Endothelial cell of umbilical vein (primary cell): ENCODE results near the gene FAM20A. TPM values are rescaled to one million over a fixed set of nuclear protein-coding genes. Genes with fewer than 3 reads are reported as not detected.

Experiments used
- BruUV-seq: library from RNA; stranded (reverse); fragments of 400-500 nt; replicated peaks from 2 replicates; lab custom pipeline; 2021; lab: Mats Ljungman, UMichigan
- CTCF ChIA-PET: fragments of 300-600, 350-600 bp; sonication (Branson Sonifier 250); formaldehyde crosslinking; loops from one replicate; lab custom pipeline; 2021; ENCODE audit warnings: antibody characterized with exemption, inconsistent platforms; lab: Charles Lee
- POLR2A ChIA-PET: fragments of 300-600, 350-600 bp; sonication (Branson Sonifier 250); formaldehyde crosslinking; loops from one replicate; lab custom pipeline; 2021; ENCODE audit warnings: antibody characterized with exemption, inconsistent platforms; lab: Charles Lee
- DNase-seq: peaks from one replicate; pipeline ENCODE4 v3.0.0-alpha.2; 2011; ENCODE audit warnings: low read depth, low spot score
- FAIRE-seq: peaks from 2 replicates; lab custom pipeline; 2011; peaks lifted over from hg19 to GRCh38; lab: Jason Lieb, UNC
- H2AFZ ChIP-seq: 2 replicates; pipeline ENCODE4 v1.6.0; 2012; ENCODE audit warnings: low read depth, low read length, control low read depth, inconsistent platforms
- H3K27ac ChIP-seq: 2 replicates; pipeline ENCODE4 v1.5.1; 2011; ENCODE audit warnings: low read depth, mild to moderate bottlenecking, control low read depth, low read length, moderate library complexity; ENCODE audit not compliant: insufficient read depth
- H3K27me3 ChIP-seq, 2 experiments: 2 replicates each; pipeline versions ENCODE4 v1.6.0 to v1.6.1; 2011; ENCODE audit warnings: low read length in 2 of 2, mixed read lengths in 1 of 2; ENCODE audit not compliant: control insufficient read depth in 2 of 2, insufficient read depth in 2 of 2
- H3K36me3 ChIP-seq, 2 experiments: 2 replicates in 1 of 2; 3 replicates in 1 of 2; pipeline ENCODE4 v1.5.1; 2011; ENCODE audit warnings: low read length in 2 of 2, mild to moderate bottlenecking in 1 of 2, moderate library complexity in 1 of 2; ENCODE audit not compliant: control insufficient read depth in 2 of 2, insufficient read depth in 2 of 2; ENCODE audit errors: extremely low read depth in 1 of 2
- H3K4me1 ChIP-seq: 3 replicates; pipeline ENCODE4 v1.5.1; 2011; ENCODE audit warnings: mild to moderate bottlenecking, low read length; ENCODE audit not compliant: control insufficient read depth, insufficient read depth; ENCODE audit errors: extremely low read depth
- H3K4me2 ChIP-seq: 2 replicates; pipeline ENCODE4 v1.6.1; 2011; ENCODE audit warnings: low read length, control low read depth, mixed read lengths; ENCODE audit not compliant: insufficient read depth
- H3K4me3 ChIP-seq, 3 experiments: fragments of 200-600 bp in 1 of 3; sonication (generic), shearing (Covaris generic) in 1 of 3; replicated peaks in 1 of 3; 2 replicates each; pipeline ENCODE4 v1.5.1; 2011 to 2016; ENCODE audit warnings: control low read depth in 3 of 3, low read length in 3 of 3, mild to moderate bottlenecking in 2 of 3, inconsistent platforms in 1 of 3, low read depth in 1 of 3, moderate library complexity in 1 of 3; ENCODE audit not compliant: insufficient read depth in 1 of 3
- H3K79me2 ChIP-seq: 2 replicates; pipeline ENCODE4 v1.6.0; 2012; ENCODE audit warnings: low read length, inconsistent platforms; ENCODE audit not compliant: control insufficient read depth, insufficient read depth
- H3K9ac ChIP-seq: replicated peaks from 2 replicates; pipeline ENCODE3; 2011; ENCODE audit warnings: low read length, control low read depth; ENCODE audit not compliant: insufficient read depth; ENCODE audit errors: extremely low read depth
- H3K9me1 ChIP-seq: replicated peaks from 3 replicates; pipeline ENCODE4 v1.6.0; 2011; ENCODE audit warnings: mild to moderate bottlenecking, low read length; ENCODE audit not compliant: control insufficient read depth, insufficient read depth; ENCODE audit errors: extremely low read depth
- H3K9me3 ChIP-seq: replicated peaks from 2 replicates; pipeline ENCODE4 v1.5.1; 2012; ENCODE audit warnings: low read length, inconsistent platforms; ENCODE audit not compliant: control insufficient read depth, insufficient read depth
- H4K20me1 ChIP-seq: replicated peaks from 2 replicates; pipeline ENCODE3; 2011; ENCODE audit warnings: mild to moderate bottlenecking, low read length; ENCODE audit not compliant: control insufficient read depth, insufficient read depth; ENCODE audit errors: extremely low read depth
- CTCF ChIP-seq, 2 donors: IDR thresholded peaks; 1 replicate in 1 of 2; 2 replicates in 1 of 2; pipeline ENCODE4 v1.5.1; 2011; ENCODE audit warnings: low read length in 2 of 2, mild to moderate bottlenecking in 2 of 2, moderate library complexity in 2 of 2, control low read depth in 1 of 2, inconsistent platforms in 1 of 2, low read depth in 1 of 2; ENCODE audit not compliant: insufficient read depth in 1 of 2; ENCODE audit errors: extremely low read depth in 1 of 2
- EZH2 ChIP-seq: IDR thresholded peaks from 2 replicates; pipeline ENCODE4 v1.6.1; 2012; ENCODE audit warnings: borderline replicate concordance, low read depth, mild to moderate bottlenecking, moderate library complexity, low read length, inconsistent platforms; ENCODE audit not compliant: severe bottlenecking
- FOS ChIP-seq: IDR thresholded peaks from 2 replicates; pipeline ENCODE4 v1.6.1; 2011; ENCODE audit warnings: mild to moderate bottlenecking, low read length, moderate library complexity, borderline replicate concordance; ENCODE audit not compliant: insufficient read depth
- GATA2 ChIP-seq: IDR thresholded peaks from 2 replicates; pipeline ENCODE4 v1.7.0; 2011; ENCODE audit warnings: low read depth, mild to moderate bottlenecking, moderate library complexity, mixed read lengths, low read length; ENCODE audit not compliant: insufficient read length, insufficient read depth
- JUN ChIP-seq: IDR thresholded peaks from 2 replicates; pipeline ENCODE4 v1.6.1; 2011; ENCODE audit warnings: borderline replicate concordance, low read depth; ENCODE audit not compliant: insufficient read length, insufficient read depth
- MAX ChIP-seq: IDR thresholded peaks from 2 replicates; pipeline ENCODE4 v1.6.1; 2011; ENCODE audit not compliant: insufficient read depth, insufficient read length
- MYC ChIP-seq: IDR thresholded peaks from one replicate; pipeline ENCODE4 v1.6.1; 2011; ENCODE audit warnings: mild to moderate bottlenecking, low read depth, low read length
- POLR2A ChIP-seq: IDR thresholded peaks from 2 replicates; pipeline ENCODE4 v1.6.1; 2012; ENCODE audit warnings: low read depth, mild to moderate bottlenecking, control low read depth, low read length
- POLR2AphosphoS5 ChIP-seq: IDR thresholded peaks from 2 replicates; pipeline ENCODE4 v1.6.1; 2012; ENCODE audit warnings: low read depth, mild to moderate bottlenecking, control low read depth, low read length, moderate library complexity; ENCODE audit not compliant: insufficient read depth
- dilution Hi-C: fragments of 300-500 bp; cut with MboI; formaldehyde crosslinking; loops from one replicate; pipeline ENCODE4 v1.15.0; 2019; ENCODE audit warnings: low sequenced_read_pairs; ENCODE audit not compliant: extremely low pct_ligation_motif_present
- intact Hi-C: fragments of 100-400 bp; cut with micrococcal nuclease; formaldehyde crosslinking; loops from one replicate; pipeline ENCODE4 v1.10.0; 2022
- polyA plus RNA-seq, 4 experiments: library from polyadenylated mRNA; depleted of rRNA in 3 of 4; stranded (reverse) in 3 of 4; unstranded in 1 of 4; fragments of >200 nt; gene quantifications; 2 replicates each; pipeline versions ENCODE4 v1.2.1 to v1.2.3, GENCODE V29; 2011 to 2012; ENCODE audit warnings: missing spikeins in 1 of 4
- total RNA-seq: library from RNA; stranded (reverse); gene quantifications from 2 replicates; pipeline ENCODE4 v1.2.3, GENCODE V29; 2021

Gene FAM20A
- total and polyA plus RNA-seq, 2 donors (not counting 3 experiments of a cell fraction or from before 2014, with no cell fraction given): not detected

DNA sequence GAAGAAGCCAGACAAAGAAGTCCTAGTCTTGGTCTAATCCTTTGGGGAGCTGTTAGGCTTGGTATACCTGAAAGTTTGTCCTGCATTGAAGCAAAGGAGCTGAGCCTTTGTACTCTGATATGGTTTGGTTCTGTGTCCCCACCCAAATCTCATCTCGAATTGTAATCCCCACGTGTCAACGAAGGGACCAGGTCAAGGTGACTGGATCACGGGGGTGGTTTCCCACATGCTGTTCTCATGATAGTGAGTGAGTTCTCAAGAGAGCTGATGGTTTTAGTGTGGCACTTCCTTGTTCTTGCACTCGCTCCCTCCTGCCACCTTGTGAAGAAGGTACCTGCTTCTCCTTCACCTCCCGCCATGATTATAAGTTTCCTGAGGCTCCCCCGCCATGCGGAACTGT, 33.6 kb downstream of the FAM20A start:
- Histone ChIP-seq H3K27ac (no peak overlapping the region), H2AFZ (no peak overlapping the region), H3K36me3 (no peaks in the 10 kb centered on the region), H4K20me1 (no peaks in the 10 kb centered on the region), H3K9ac (no peak overlapping the region), H3K27me3 (peaks cover 4 to 7% of the 10 kb centered on the region in 2 experiments), H3K4me3 (no peak overlapping the region), H3K4me2 (no peak overlapping the region), H3K9me3 (no peaks in the 10 kb centered on the region), H3K79me2 (no peaks in the 10 kb centered on the region), H3K4me1 (no peaks in the 10 kb centered on the region), H3K9me1 (no peaks in the 10 kb centered on the region)
- FAIRE-seq (no peak), DNase-seq (no peak)
- BruUV-seq: no TSS peak
- TF ChIP-seq MYC: no peak
- TF ChIP-seq POLR2A: no peak
- CTCF ChIA-PET: interaction anchor here (0.8 kb wide), 1 partner anchor 26 kb away, joined by 3 read pairs; no protein-coding TSS in a partner anchor
- POLR2A ChIA-PET: no interaction called here
- intact Hi-C loops: no loop called here
- dilution Hi-C loops: no loop called here

- Histone ChIP-seq H3K9me3 (no peaks in the 10 kb centered on the region), H2AFZ (no peak overlapping the region), H3K9me1 (no peaks in the 10 kb centered on the region), H4K20me1 (no peaks in the 10 kb centered on the region), H3K4me2 (no peak overlapping the region), H3K9ac (no peak overlapping the region), H3K36me3 (no peaks in the 10 kb centered on the region), H3K4me1 (no peaks in the 10 kb centered on the region), H3K27me3 (peaks cover 4 to 7% of the 10 kb centered on the region in 2 experiments), H3K4me3 (no peak overlapping the region), H3K27ac (no peak overlapping the region), H3K79me2 (no peaks in the 10 kb centered on the region)
- dilution Hi-C loops (no loop called here), intact Hi-C loops (no loop called here)
- POLR2A ChIA-PET: no interaction called here
- DNase-seq (no peak), FAIRE-seq (no peak)
- no peak for TF ChIP-seq FOS
- TF ChIP-seq JUN: no peak
- no peak for TF ChIP-seq POLR2AphosphoS5
- no peak for TF ChIP-seq MYC
- TF ChIP-seq EZH2: no peak
- no peak for TF ChIP-seq GATA2
- TF ChIP-seq MAX: no peak
- no peak for TF ChIP-seq POLR2A
- TF ChIP-seq CTCF (IDR thresholded peaks at IDR 0.05; ENCODE audit: extremely low read depth in 1 of 2, insufficient read depth in 1 of 2, low read depth in 1 of 2, low read length in 2 of 2): no peak
- no TSS peak for BruUV-seq
- CTCF ChIA-PET: interaction anchor here (0.8 kb wide), 1 partner anchor 26 kb away, joined by 3 read pairs; no protein-coding TSS in a partner anchor
Observed at GRCh38 chr17:68567035-68567434, 34.1 kb downstream of the FAM20A start.
